HG03575 (cell line): ENCODE results near the gene FAM193A.
"Not testable (repeated sequence)": the region's sequence is repeated elsewhere in the genome, so short reads cannot be mapped to it uniquely, and the experiment has no call there.

ENCODE experiments used
- ATAC-seq: cut with Tn5 transposase; IDR thresholded peaks from one replicate; pipeline ENCODE4 v1.9.1; 2021; ENCODE audit not compliant: unreplicated experiment, insufficient number of reproducible peaks, low FRiP score; ENCODE audit errors: extremely low read depth

FAM193A gene

DNA sequence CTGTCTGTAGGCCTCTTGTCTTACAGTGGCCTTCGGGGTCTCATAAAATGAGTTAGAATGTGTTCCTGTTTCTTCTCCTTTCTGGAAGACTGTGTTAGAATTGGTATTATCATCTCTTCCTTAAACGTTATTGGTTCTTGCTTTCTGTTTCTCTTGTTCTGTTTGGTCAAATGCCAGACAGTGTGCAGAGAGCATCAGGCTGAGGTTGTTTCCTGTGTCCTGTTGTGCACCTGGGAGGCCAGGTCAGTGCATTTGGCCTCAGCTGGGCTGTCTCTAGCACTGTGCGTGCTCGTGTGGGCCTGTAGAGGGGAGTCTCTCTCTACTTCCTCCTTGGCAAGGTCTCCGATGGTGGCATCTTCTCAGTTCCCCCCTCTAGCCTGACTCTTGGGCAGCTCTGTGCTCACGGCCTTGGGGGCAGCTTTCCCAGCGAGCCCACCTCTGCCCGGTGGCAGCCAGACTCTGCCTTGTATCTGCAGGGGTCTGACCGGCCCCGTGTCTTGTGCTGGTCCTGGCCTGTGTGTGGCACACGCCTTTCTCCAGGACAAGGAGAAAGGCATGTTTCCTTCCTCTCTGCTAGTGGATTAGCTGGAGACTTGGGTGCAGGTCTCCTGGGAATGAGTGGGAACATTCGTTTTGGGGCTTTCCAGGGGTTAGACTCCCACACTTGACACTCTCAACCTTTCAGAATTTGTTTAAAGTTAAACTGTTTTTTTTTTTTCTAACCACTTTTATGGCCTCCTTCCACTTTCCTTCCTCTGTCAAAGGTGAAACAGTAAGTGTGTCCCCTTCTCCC lies 62.3 kb downstream of the FAM193A start:
- ATAC-seq: peak; percentile 50

- no peak for ATAC-seq
These were observed 62.8 kb downstream of the FAM193A start for GRCh38 chr4:2599304-2599654.

GRCh38 chr4:2600878-2601277 lies 64.4 kb downstream of the FAM193A start:
- ATAC-seq: no peak

GRCh38 chr4:2604614-2605013 lies 68.2 kb downstream of the FAM193A start:
- no peak for ATAC-seq

DNA sequence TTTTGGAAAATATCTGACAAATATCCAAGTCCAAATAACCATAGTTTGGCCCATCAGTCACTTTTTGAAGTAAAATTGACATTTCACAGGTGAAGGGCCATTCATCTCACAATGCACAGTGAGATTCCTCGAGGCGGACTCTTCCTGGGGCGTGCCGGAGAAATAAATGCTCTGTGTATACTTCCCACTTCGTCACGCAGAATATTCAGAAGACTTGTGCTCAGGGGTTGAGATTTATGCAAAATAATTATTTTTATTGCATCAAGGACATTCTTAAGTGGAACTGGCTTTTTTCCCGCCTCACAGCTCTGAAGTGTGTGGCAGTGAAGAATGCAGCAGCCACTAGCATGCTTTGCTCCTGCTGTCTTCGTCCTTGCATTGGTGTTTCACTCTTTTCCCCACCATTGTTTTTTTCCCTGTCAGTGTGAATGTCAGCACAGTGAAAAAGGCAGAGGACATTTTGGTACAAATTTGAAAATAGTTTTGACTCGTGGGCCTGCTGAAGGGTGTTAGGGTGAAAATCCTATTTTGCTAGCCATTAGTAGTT lies 70.6 kb downstream of the FAM193A start:
- no peak for ATAC-seq

DNA sequence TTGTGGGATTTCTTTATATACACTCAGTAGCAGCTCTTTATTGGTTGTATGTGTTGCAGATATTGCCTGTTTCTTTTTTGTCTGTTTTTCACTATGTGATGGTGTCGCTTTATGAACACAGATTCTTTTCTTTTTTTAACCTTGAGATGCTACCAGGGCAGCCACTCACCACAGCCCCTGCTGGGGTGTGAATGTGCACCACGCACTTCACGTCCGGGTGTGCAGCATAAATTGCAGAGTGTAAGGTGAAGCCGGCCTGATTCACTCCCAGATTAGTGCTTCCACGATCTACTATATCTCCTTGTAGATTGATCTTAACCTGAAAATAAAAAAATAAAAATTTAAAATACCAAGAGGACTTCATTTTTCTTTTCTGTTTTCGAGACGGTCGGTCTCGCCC lies 71.4 kb downstream of the FAM193A start:
- no peak for ATAC-seq

GRCh38 chr4:2608291-2608690 lies 71.8 kb downstream of the FAM193A start:
- ATAC-seq: no peak

DNA sequence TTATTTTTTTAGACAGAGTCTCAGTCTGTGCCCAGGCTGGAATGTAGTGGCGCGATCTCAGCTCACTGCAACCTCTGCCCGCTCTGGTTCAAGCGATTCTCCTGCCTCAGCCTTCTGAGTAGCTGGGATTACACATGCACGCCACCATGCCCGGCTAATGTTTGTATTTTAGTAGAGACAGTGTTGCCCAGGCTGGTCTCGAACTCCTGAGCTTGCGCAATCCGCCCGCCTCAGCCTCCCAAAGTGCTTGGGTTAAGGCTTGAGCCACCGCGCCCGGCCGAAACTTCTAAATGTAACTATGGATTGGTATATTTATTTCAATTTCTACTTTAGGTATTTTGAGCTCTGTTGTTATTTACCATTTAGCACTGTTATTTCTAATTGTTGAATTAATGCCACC lies 79.4 kb downstream of the FAM193A start:
- no peak for ATAC-seq

DNA sequence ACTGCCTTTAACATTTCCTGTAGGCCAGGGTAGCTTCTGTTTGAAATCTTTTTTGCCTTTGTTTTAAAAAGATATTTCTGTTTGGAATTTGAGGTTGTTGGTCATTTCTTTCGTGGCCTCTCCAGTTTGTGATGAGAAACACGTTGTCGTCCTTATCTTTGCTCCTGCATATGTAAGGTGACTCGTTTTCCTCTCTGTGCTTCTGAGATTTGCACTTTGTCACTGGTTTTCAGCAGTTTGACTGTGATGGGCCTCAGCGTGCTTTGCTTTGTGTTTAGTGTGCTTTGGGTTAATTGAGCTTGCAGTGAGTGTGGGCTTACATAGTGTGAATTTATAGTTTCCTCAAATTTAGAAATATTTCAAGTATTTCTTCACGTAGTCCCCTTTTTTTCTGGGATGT lies 81.5 kb downstream of the FAM193A start:
- no peak for ATAC-seq

- ATAC-seq: not testable (repeated sequence)
These were observed 82.3 kb downstream of the FAM193A start for GRCh38 chr4:2618729-2619128.

DNA sequence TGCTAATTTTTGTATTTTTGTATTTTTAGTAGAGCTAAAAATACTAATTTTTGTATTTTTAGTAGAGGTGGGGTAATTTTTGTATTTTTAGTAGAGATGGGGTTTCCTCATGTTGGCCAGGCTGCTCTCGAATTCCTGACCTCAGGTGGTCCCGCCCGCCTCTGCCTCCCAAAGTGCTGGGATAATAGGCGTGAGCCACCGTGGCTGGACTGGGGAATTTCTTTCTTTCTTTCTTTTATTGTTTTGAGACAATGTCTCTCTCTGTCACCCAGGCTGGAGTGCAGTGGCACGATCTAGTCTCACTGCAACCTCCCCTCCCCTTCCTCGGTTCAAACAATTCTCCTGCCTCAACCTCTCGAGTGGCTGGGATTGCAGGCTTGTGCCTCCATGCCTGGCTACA lies 83.0 kb downstream of the FAM193A start:
- ATAC-seq: no peak

DNA sequence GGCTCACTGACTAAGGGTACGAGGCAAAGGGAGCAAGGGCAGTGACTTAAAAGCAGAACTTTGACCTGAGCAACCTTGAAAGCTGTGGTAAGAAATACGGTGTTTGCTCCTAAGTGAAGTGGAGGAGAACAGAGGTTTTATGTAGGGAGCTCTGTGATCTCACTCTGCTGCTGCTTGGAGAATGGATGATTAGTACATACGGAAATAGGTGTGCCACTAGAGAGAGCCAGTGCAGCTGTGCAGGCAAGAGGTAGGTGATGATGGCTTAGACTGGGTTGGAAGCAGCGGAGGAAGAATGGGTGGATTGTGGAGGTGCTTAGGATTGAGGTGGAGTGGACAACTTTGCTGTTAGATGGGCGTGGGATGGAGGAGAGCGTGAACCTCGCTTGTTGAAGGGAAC lies 85.0 kb downstream of the FAM193A start:
- no peak for ATAC-seq

GRCh38 chr4:2623442-2623841 lies 87.0 kb downstream of the FAM193A start:
- ATAC-seq: no peak

- ATAC-seq: no peak
These were observed 88.5 kb downstream of the FAM193A start for GRCh38 chr4:2624782-2625530.

- no peak for ATAC-seq
These were observed 89.8 kb downstream of the FAM193A start for GRCh38 chr4:2626231-2626630.

- ATAC-seq: no peak
These were observed 94.3 kb downstream of the FAM193A start for GRCh38 chr4:2630556-2631273.

DNA sequence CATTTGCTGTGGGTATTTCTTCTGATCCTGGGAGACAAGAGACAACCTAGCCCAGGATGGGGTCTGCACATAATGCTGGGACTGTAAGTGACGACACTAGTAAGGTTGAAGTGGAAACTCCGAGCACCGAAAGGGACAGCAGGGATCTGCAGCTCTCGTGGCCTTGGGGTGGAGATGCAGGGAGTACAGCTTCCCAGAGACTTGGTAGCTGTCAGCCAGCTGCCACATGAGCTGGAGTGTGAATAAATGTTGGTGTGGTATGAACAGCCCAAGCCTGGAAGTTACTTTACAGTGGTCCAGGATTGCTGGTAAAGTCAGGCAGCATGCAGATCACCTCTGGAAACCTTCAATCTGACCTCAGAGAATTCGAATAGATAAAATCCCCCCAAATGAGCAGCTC lies 97.6 kb downstream of the FAM193A start:
- ATAC-seq: no peak

GRCh38 chr4:2636331-2636730 lies 99.9 kb downstream of the FAM193A start:
- ATAC-seq: no peak

DNA sequence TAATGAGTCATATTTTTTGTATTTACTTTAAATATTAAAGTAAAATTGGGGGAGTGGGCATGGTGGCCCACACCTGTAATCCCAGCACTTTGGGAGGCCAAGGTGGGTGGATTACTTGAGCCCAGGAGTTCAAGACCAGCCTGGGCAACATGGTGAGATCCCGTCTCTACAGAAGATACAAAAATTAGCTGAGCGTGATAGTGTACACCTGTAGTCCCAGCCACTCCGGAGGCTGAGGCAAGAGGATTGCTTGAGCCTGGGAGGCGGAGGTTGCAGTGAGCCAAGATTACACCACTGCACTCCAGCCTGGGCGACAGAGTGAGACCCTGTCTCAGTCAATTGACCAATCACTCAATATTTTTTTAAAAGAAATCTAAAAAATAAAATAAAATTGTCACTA lies 100.5 kb downstream of the FAM193A start:
- not testable (repeated sequence) for ATAC-seq
